ENCODE measurements around the gene MSANTD1. TPM values are rescaled to one million over a fixed set of nuclear protein-coding genes. Genes with fewer than 3 reads are reported as not detected.

The MSANTD1 gene
- total and polyA plus RNA-seq, 4 donors: 0.05 to 1.2 (median 0.23) TPM; not detected in 1

DNA sequence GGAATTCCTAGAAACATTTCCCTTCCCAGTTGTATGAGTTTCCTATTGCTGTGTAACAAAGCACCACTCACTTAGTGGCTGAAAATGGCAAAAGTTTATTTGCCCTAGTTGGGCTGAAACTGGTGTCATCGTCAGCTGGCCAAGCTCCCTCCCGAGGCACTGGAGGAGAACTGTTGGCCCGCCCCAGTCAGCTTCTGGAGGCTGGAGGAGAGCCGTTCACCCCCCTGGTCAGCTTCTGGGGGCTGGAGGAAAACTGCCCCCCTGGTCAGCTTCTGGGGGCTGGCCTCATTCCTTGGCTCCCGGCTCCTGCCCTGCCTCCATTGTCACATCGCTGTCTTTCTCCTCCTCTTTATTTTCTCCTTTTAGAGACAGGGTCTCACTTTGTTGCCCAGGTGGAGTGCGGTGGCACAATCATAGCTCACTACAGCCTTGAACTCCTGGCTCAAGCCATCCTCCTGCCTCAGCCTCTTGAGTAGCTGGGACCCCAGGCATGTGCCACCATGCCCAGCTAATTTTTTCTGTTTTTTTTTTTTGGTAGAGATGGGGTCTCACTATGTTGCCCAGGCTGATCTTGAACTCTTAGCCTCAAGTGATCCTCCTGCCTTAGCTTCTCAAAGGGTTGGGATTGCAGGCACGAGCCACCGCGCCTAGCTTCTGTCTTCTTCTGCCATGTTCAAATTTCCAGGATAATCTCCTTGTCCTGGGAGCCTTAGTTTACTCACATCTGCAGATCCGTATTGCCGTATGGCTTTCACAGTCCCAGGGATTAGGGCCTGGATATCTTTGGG lies 47.1 kb downstream of the MSANTD1 start:
- no peaks in the 10 kb centered on the region for H3K27me3 ChIP-seq (ENCODE audit: control insufficient read depth in 4 of 4, insufficient read depth in 4 of 4, low read length in 3 of 4)
- TF ChIP-seq, protein P1, sequence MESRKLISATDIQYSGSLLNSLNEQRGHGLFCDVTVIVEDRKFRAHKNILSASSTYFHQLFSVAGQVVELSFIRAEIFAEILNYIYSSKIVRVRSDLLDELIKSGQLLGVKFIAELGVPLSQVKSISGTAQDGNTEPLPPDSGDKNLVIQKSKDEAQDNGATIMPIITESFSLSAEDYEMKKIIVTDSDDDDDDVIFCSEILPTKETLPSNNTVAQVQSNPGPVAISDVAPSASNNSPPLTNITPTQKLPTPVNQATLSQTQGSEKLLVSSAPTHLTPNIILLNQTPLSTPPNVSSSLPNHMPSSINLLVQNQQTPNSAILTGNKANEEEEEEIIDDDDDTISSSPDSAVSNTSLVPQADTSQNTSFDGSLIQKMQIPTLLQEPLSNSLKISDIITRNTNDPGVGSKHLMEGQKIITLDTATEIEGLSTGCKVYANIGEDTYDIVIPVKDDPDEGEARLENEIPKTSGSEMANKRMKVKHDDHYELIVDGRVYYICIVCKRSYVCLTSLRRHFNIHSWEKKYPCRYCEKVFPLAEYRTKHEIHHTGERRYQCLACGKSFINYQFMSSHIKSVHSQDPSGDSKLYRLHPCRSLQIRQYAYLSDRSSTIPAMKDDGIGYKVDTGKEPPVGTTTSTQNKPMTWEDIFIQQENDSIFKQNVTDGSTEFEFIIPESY (IDR thresholded peaks at IDR 0.05): no peak
- TF ChIP-seq, protein P2, sequence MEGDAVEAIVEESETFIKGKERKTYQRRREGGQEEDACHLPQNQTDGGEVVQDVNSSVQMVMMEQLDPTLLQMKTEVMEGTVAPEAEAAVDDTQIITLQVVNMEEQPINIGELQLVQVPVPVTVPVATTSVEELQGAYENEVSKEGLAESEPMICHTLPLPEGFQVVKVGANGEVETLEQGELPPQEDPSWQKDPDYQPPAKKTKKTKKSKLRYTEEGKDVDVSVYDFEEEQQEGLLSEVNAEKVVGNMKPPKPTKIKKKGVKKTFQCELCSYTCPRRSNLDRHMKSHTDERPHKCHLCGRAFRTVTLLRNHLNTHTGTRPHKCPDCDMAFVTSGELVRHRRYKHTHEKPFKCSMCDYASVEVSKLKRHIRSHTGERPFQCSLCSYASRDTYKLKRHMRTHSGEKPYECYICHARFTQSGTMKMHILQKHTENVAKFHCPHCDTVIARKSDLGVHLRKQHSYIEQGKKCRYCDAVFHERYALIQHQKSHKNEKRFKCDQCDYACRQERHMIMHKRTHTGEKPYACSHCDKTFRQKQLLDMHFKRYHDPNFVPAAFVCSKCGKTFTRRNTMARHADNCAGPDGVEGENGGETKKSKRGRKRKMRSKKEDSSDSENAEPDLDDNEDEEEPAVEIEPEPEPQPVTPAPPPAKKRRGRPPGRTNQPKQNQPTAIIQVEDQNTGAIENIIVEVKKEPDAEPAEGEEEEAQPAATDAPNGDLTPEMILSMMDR (IDR thresholded peaks at IDR 0.05; ENCODE audit: low read depth, low read length, missing input control): no peak
- no peak for TF ChIP-seq TAF1 (conservative IDR thresholded peaks at IDR 0.05)
- TF ChIP-seq YY1 (IDR thresholded peaks at IDR 0.05): no peak
- WGBS: 96% methylated on average over 12 of the region's 12 CpGs
- DNase-seq (ENCODE audit: low spot score): no peak
- H3K9ac ChIP-seq (ENCODE audit: low read depth in 1 of 2, low read length in 2 of 2): no peak overlapping the region
- H3K27ac ChIP-seq (ENCODE audit: low read depth in 1 of 2, low read length in 2 of 2): no peak overlapping the region
- no peaks in the 10 kb centered on the region for H3K36me3 ChIP-seq (ENCODE audit: control insufficient read depth in 4 of 4, insufficient read depth in 3 of 4, low read depth in 1 of 4, low read length in 3 of 4)
- H3K4me3 ChIP-seq (ENCODE audit: low read depth in 1 of 3, low read length in 3 of 3): no peak overlapping the region
- peaks cover 6 to 18% (median 14%) of the 10 kb centered on the region in 4 donors for H3K4me1 ChIP-seq (ENCODE audit: control insufficient read depth in 4 of 4, insufficient read depth in 4 of 4, low read length in 3 of 4)
- no peaks in the 10 kb centered on the region for H3K9me3 ChIP-seq (ENCODE audit: control insufficient read depth in 4 of 4, low read length in 3 of 4)

- Histone ChIP-seq H3K36me3 (ENCODE audit: control insufficient read depth in 4 of 4, insufficient read depth in 3 of 4, low read depth in 1 of 4, low read length in 3 of 4) (no peaks in the 10 kb centered on the region), H3K9ac (ENCODE audit: low read depth in 1 of 2, low read length in 2 of 2) (no peak overlapping the region), H3K4me3 (ENCODE audit: low read depth in 1 of 3, low read length in 3 of 3) (no peak overlapping the region), H3K27ac (ENCODE audit: low read depth in 1 of 2, low read length in 2 of 2) (no peak overlapping the region), H3K27me3 (ENCODE audit: control insufficient read depth in 4 of 4, insufficient read depth in 4 of 4, low read length in 3 of 4) (no peaks in the 10 kb centered on the region), H3K9me3 (ENCODE audit: control insufficient read depth in 4 of 4, low read length in 3 of 4) (no peaks in the 10 kb centered on the region), H3K4me1 (ENCODE audit: control insufficient read depth in 4 of 4, insufficient read depth in 4 of 4, low read length in 3 of 4) (peaks cover 2 to 18% (median 10%) of the 10 kb centered on the region in 4 donors)
- WGBS: 96% methylated on average over 8 of the region's 8 CpGs
- no peak for DNase-seq (ENCODE audit: low spot score)
- TF ChIP-seq, protein P2 (IDR thresholded peaks at IDR 0.05; ENCODE audit: low read depth, low read length, missing input control): no peak
Observed at GRCh38 chr4:3296651-3297050, 47.7 kb downstream of the MSANTD1 start.

- H3K27me3 ChIP-seq (ENCODE audit: control insufficient read depth in 4 of 4, insufficient read depth in 4 of 4, low read length in 3 of 4): no peaks in the 10 kb centered on the region
- no peaks in the 10 kb centered on the region for H3K36me3 ChIP-seq (ENCODE audit: control insufficient read depth in 4 of 4, insufficient read depth in 3 of 4, low read depth in 1 of 4, low read length in 3 of 4)
- no peaks in the 10 kb centered on the region for H3K9me3 ChIP-seq (ENCODE audit: control insufficient read depth in 4 of 4, low read length in 3 of 4)
- DNase-seq (ENCODE audit: low spot score): peak; percentile 19
- H3K9ac ChIP-seq (ENCODE audit: low read depth in 1 of 2, low read length in 2 of 2): no peak overlapping the region
- TF ChIP-seq RAD21 (IDR thresholded peaks at IDR 0.05): no peak
- TF ChIP-seq, protein P3, sequence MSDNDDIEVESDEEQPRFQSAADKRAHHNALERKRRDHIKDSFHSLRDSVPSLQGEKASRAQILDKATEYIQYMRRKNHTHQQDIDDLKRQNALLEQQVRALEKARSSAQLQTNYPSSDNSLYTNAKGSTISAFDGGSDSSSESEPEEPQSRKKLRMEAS (IDR thresholded peaks at IDR 0.05): no peak
- no peak for TF ChIP-seq TAF1 (conservative IDR thresholded peaks at IDR 0.05)
- TF ChIP-seq HNF4A (conservative IDR thresholded peaks at IDR 0.05): no peak
- no peak for TF ChIP-seq EGR1 (IDR thresholded peaks at IDR 0.05; ENCODE audit: low read depth in 2 of 2)
- TF ChIP-seq, protein P4, sequence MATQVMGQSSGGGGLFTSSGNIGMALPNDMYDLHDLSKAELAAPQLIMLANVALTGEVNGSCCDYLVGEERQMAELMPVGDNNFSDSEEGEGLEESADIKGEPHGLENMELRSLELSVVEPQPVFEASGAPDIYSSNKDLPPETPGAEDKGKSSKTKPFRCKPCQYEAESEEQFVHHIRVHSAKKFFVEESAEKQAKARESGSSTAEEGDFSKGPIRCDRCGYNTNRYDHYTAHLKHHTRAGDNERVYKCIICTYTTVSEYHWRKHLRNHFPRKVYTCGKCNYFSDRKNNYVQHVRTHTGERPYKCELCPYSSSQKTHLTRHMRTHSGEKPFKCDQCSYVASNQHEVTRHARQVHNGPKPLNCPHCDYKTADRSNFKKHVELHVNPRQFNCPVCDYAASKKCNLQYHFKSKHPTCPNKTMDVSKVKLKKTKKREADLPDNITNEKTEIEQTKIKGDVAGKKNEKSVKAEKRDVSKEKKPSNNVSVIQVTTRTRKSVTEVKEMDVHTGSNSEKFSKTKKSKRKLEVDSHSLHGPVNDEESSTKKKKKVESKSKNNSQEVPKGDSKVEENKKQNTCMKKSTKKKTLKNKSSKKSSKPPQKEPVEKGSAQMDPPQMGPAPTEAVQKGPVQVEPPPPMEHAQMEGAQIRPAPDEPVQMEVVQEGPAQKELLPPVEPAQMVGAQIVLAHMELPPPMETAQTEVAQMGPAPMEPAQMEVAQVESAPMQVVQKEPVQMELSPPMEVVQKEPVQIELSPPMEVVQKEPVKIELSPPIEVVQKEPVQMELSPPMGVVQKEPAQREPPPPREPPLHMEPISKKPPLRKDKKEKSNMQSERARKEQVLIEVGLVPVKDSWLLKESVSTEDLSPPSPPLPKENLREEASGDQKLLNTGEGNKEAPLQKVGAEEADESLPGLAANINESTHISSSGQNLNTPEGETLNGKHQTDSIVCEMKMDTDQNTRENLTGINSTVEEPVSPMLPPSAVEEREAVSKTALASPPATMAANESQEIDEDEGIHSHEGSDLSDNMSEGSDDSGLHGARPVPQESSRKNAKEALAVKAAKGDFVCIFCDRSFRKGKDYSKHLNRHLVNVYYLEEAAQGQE (IDR thresholded peaks at IDR 0.05): no peak
- TF ChIP-seq JUND (IDR thresholded peaks at IDR 0.05): no peak
- no peak for TF ChIP-seq FOXA2 (IDR thresholded peaks at IDR 0.05)
- no peak for TF ChIP-seq GABPA (IDR thresholded peaks at IDR 0.05 in 1 of 2, conservative IDR thresholded peaks at IDR 0.05 in 1 of 2)
- TF ChIP-seq ATF3 (IDR thresholded peaks at IDR 0.05): no peak
- no peak for TF ChIP-seq YY1 (IDR thresholded peaks at IDR 0.05)
- no peak overlapping the region for H3K27ac ChIP-seq (ENCODE audit: low read depth in 1 of 2, low read length in 2 of 2)
- no peak overlapping the region for H3K4me3 ChIP-seq (ENCODE audit: low read depth in 1 of 3, low read length in 3 of 3)
- 97% methylated on average over 13 of the region's 13 CpGs for WGBS
- peaks cover 0 to 14% (median 7%) of the 10 kb centered on the region in 4 donors for H3K4me1 ChIP-seq (ENCODE audit: control insufficient read depth in 4 of 4, insufficient read depth in 4 of 4, low read length in 3 of 4)
Observed at GRCh38 chr4:3297066-3297859, 48.3 kb downstream of the MSANTD1 start.
